ENCODE results near the gene GOLGA1.

The GOLGA1 gene

DNA sequence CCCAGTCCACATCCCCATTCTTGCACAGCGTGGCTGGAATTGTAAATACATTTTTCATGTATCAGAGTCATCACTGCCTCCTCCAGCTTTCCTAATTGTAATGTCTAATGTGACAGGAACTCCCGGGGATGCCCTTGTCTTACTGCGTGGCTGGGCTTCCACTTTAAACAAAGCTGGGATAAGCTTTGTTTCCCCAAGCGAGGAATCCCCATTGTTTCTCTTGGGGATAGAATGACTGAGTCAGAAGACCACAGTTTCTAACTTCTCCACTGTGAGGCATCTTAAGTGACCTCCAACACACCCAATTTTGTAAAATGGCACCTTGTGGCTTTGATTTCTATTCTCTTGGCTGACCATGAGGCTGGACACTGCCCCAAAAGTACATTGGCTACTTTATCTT lies 56.5 kb downstream of the GOLGA1 start:
- TF ChIP-seq CTCF (IDR thresholded peaks at IDR 0.05; ENCODE audit: low read length, missing control alignments), result no peak
- H3K4me3 ChIP-seq (replicated peaks; ENCODE audit: low read depth, low read length), result no peak overlapping the region
- DNase-seq (ENCODE audit: low read depth), result no peak

DNA sequence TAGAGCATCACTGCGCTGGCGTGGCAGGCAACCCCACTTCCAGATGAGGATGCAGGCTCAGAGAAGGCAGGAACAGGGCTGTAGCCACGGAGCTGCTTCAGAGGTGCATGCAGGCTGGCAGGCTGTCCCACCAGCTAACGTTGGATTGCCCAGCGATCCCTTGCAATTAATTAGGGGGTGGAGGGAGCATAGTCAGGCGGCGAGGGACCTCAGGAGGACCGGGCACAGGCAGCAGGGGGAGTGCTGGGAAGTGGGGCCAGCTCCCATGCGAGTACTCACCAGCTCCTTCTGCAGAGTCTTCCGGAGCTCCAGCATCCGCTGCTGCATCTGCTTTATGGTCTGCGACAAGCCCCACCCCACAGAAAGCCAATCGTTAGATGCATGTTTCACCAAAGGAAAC lies 58.7 kb downstream of the GOLGA1 start:
- no peak for DNase-seq (ENCODE audit: low read depth)
- no peak overlapping the region for H3K4me3 ChIP-seq (replicated peaks; ENCODE audit: low read depth, low read length)
- no peak for TF ChIP-seq CTCF (IDR thresholded peaks at IDR 0.05; ENCODE audit: low read length, missing control alignments)

GRCh38 chr9:124881138-124881743 lies 59.6 kb downstream of the GOLGA1 start:
- DNase-seq (ENCODE audit: low read depth), result no peak
- TF ChIP-seq CTCF (IDR thresholded peaks at IDR 0.05; ENCODE audit: low read length, missing control alignments), result no peak
- H3K4me3 ChIP-seq (replicated peaks; ENCODE audit: low read depth, low read length), result no peak overlapping the region

GRCh38 chr9:124880501-124880900 lies 60.4 kb downstream of the GOLGA1 start:
- TF ChIP-seq CTCF (IDR thresholded peaks at IDR 0.05; ENCODE audit: low read length, missing control alignments), result no peak
- H3K4me3 ChIP-seq (replicated peaks; ENCODE audit: low read depth, low read length), result no peak overlapping the region
- DNase-seq (ENCODE audit: low read depth), result no peak

- no peak for DNase-seq (ENCODE audit: low read depth)
- H3K4me3 ChIP-seq (replicated peaks; ENCODE audit: low read depth, low read length), result no peak overlapping the region
- TF ChIP-seq CTCF (IDR thresholded peaks at IDR 0.05; ENCODE audit: low read length, missing control alignments), result no peak
These were observed 61.7 kb downstream of the GOLGA1 start for GRCh38 chr9:124879226-124879625.

GRCh38 chr9:124878518-124878917 lies 62.4 kb downstream of the GOLGA1 start:
- TF ChIP-seq CTCF (IDR thresholded peaks at IDR 0.05; ENCODE audit: low read length, missing control alignments), result no peak
- H3K4me3 ChIP-seq (replicated peaks; ENCODE audit: low read depth, low read length), result no peak overlapping the region
- DNase-seq (ENCODE audit: low read depth), result no peak

- H3K4me3 ChIP-seq (replicated peaks; ENCODE audit: low read depth, low read length), result no peak overlapping the region
- DNase-seq (ENCODE audit: low read depth), result no peak
- no peak for TF ChIP-seq CTCF (IDR thresholded peaks at IDR 0.05; ENCODE audit: low read length, missing control alignments)
These were observed 62.9 kb downstream of the GOLGA1 start for GRCh38 chr9:124878021-124878420.

All from fibroblast of pulmonary artery (primary cell).